NB4 (cell line): ENCODE data around the gene ACACA.

ENCODE experiments used
- DNase-seq: peaks from one replicate; pipeline ENCODE4 v3.0.0; 2010; ENCODE audit warnings: low read depth
- H3K4me3 ChIP-seq: one replicate; pipeline ENCODE4 v1.5.1; 2011; ENCODE audit warnings: mild to moderate bottlenecking, low read depth, low read length, moderate library complexity
- MAX ChIP-seq: IDR thresholded peaks from 2 replicates; pipeline ENCODE4 v1.6.1; 2011; ENCODE audit warnings: low read depth, low read length
- MYC ChIP-seq: IDR thresholded peaks from 2 replicates; pipeline ENCODE4 v1.6.1; 2011; ENCODE audit warnings: low read depth, low read length
- POLR2A ChIP-seq: IDR thresholded peaks from 2 replicates; pipeline ENCODE4 v1.6.1; 2011; ENCODE audit warnings: mild to moderate bottlenecking; ENCODE audit not compliant: insufficient read length; ENCODE audit errors: extremely low read depth
- TF ChIP-seq, protein P1 (sequence below): IDR thresholded peaks from one replicate; pipeline ENCODE4 v1.5.1; 2012; ENCODE audit warnings: low read depth, low read length

The ACACA gene

GRCh38 chr17:37273409-37274051 lies 133.1 kb downstream of the ACACA start:
- TF ChIP-seq MYC = no peak
- TF ChIP-seq, protein P1, sequence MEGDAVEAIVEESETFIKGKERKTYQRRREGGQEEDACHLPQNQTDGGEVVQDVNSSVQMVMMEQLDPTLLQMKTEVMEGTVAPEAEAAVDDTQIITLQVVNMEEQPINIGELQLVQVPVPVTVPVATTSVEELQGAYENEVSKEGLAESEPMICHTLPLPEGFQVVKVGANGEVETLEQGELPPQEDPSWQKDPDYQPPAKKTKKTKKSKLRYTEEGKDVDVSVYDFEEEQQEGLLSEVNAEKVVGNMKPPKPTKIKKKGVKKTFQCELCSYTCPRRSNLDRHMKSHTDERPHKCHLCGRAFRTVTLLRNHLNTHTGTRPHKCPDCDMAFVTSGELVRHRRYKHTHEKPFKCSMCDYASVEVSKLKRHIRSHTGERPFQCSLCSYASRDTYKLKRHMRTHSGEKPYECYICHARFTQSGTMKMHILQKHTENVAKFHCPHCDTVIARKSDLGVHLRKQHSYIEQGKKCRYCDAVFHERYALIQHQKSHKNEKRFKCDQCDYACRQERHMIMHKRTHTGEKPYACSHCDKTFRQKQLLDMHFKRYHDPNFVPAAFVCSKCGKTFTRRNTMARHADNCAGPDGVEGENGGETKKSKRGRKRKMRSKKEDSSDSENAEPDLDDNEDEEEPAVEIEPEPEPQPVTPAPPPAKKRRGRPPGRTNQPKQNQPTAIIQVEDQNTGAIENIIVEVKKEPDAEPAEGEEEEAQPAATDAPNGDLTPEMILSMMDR = no peak
- no peak for TF ChIP-seq POLR2A
- no peak for TF ChIP-seq MAX
- H3K4me3 ChIP-seq = no peak overlapping the region
- peak; percentile 40 for DNase-seq

DNA sequence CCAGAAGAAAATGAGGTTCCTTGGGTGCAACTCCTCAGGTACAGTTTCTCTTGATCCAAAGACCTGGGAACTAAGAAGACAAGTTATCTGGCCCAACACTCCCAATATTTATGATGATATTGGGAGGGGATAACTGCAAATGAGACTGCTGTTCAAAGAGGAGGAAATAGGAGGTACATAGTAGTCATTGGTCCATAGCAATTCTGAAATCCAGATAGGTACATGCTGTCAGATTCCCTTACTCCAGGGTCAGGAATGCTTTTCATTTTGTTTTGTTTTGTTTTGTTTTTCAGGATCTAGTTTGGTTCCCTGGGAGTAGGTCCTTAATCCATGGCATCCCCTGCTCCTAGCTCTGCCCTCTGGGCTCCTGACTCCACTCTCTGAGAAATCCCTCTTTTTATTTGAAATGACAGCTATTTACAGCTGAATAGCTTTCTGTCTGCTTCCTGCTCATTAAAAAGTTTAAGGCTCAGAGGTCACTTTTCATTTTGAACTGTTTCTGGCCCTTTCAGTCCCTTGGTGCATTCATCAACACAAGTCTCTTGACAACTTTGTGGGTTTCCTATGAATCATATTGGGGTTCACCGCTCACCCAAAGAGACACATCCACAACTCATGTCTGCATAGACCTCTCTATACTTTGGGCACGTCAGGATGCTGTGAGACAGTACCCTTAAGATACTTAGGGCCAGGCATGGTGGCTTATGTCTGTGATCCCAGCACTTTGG lies 141.0 kb downstream of the ACACA start:
- H3K4me3 ChIP-seq = no peak overlapping the region
- no peak for DNase-seq
- TF ChIP-seq POLR2A (no peak), MAX (no peak), MYC (no peak)
- TF ChIP-seq, protein P1 = no peak

GRCh38 chr17:37261286-37261685 lies 145.3 kb downstream of the ACACA start:
- TF ChIP-seq MYC (no peak), MAX (no peak), POLR2A (no peak)
- TF ChIP-seq, protein P1 = no peak
- no peak overlapping the region for H3K4me3 ChIP-seq
- peak; percentile 16 for DNase-seq

GRCh38 chr17:37259030-37259735 lies 147.5 kb downstream of the ACACA start:
- no peak overlapping the region for H3K4me3 ChIP-seq
- no peak for DNase-seq
- TF ChIP-seq POLR2A (no peak), MAX (no peak), MYC (no peak)
- TF ChIP-seq, protein P1 = no peak

GRCh38 chr17:37256627-37257026 lies 150.0 kb downstream of the ACACA start:
- no peak for DNase-seq
- TF ChIP-seq MAX = no peak
- TF ChIP-seq, protein P1 = no peak
- TF ChIP-seq POLR2A = no peak
- no peak for TF ChIP-seq MYC

More at GRCh38 chr17:37256627-37257026, 150.0 kb downstream of the ACACA start:
- no peak overlapping the region for H3K4me3 ChIP-seq
